Vagina (tissue), 2 donors: ENCODE data around the gene CNIH2.

ENCODE experiments used
- CTCF ChIP-seq, 3 experiments: fragments of 450-650 bp in 2 of 3; fragments of 200-600 bp in 1 of 3; sonication (generic) in 1 of 3; IDR thresholded peaks; one replicate each; pipeline ENCODE4 v1.5.1; 2017 to 2019; ENCODE audit warnings: antibody characterized with exemption in 3 of 3, mild to moderate bottlenecking in 2 of 3, moderate library complexity in 2 of 3
- POLR2AphosphoS5 ChIP-seq, 2 donors: sonication (generic); formaldehyde crosslinking; IDR thresholded peaks; one replicate each; pipeline ENCODE4 v1.9.0; 2017; ENCODE audit warnings: antibody characterized with exemption in 2 of 2, mild to moderate bottlenecking in 2 of 2, low read depth in 1 of 2; ENCODE audit not compliant: insufficient read depth in 1 of 2

GRCh38 chr11:66325263-66325671, 47.3 kb downstream of the CNIH2 start:
- no peak for TF ChIP-seq CTCF (IDR thresholded peaks at IDR 0.05)
- no peak for TF ChIP-seq POLR2AphosphoS5 (IDR thresholded peaks at IDR 0.05; ENCODE audit: insufficient read depth in 1 of 2, low read depth in 1 of 2)
